ENCODE results near the gene NEK7. TPM values are rescaled to one million over a fixed set of nuclear protein-coding genes. Genes with fewer than 3 reads are reported as not detected.

The NEK7 gene
- total and polyA plus RNA-seq, 9 of the 15 experiments (the other 6 are each of a cell fraction or from before 2014, with no cell fraction given) = 8.5 to 37.3 (median 27.7) TPM

DNA sequence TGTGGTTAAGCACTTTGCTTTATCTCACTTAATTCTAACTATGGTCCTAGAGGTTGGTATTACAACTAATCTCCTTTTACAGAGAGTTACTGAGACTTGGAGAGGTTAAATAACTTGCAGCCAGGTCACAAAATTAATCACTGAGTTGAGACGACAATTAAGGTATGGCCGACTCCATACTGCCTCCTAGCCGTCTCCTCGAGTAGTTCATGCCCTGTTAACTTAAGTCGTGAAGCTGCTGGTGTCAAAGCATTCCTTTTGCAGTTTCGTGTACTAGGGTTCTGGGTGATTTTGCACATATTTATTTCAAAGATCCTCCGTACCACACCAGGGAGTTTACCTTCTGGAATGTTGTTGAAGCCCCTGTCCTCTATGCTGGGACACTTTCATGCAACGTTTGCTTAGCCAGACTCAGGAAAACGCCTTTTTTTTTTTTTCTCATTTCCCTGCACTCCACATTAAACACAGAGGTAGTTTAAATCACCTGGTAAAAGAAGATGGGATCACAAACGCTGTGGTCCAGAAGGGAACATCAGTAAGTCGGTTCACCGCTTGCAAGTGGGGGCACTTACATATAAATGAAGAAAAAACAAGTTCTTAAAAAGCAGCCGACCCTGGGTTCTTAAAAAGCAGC is 570 bp upstream of the NEK7 start (continued):
- TF ChIP-seq TARDBP (IDR thresholded peaks at IDR 0.05) (no peak), HIVEP1 (CRISPR knock-in tag; IDR thresholded peaks at IDR 0.05) (no peak), SRSF7 (optimal IDR thresholded peaks at IDR 0.05; ENCODE audit: low read depth, low read length) (no peak), ZNF57 (CRISPR knock-in tag; IDR thresholded peaks at IDR 0.05) (no peak), CBFB (CRISPR knock-in tag; IDR thresholded peaks at IDR 0.05) (no peak), TAF7 (tag; IDR thresholded peaks at IDR 0.05) (no peak), RBM17 (IDR thresholded peaks at IDR 0.05; ENCODE audit: borderline replicate concordance, low read depth, low read length) (no peak), KAT7 (CRISPR knock-in tag; IDR thresholded peaks at IDR 0.05; ENCODE audit: borderline replicate concordance) (0 out of 2 replicates have a peak, but pooled peaks have one; percentile 37), SLC30A9 (CRISPR knock-in tag; IDR thresholded peaks at IDR 0.05) (no peak), EP400 (IDR thresholded peaks at IDR 0.05) (peak; percentile 16; the same call in 1 of the 2 replicates), CHD1 (IDR thresholded peaks at IDR 0.05; ENCODE audit: low read length) (no peak), CBX3 (IDR thresholded peaks at IDR 0.05; ENCODE audit: borderline replicate concordance in 1 of 2, low read length in 2 of 2) (peak in 1 of 2 experiments; percentile 78; a peak in 2 of 3 replicates), CXXC5 (CRISPR knock-in tag; IDR thresholded peaks at IDR 0.05) (no peak), SMARCA4 (IDR thresholded peaks at IDR 0.05) (peak; percentile 48; the same call in 1 of the 2 replicates)
- TF ChIP-seq, protein P1, sequence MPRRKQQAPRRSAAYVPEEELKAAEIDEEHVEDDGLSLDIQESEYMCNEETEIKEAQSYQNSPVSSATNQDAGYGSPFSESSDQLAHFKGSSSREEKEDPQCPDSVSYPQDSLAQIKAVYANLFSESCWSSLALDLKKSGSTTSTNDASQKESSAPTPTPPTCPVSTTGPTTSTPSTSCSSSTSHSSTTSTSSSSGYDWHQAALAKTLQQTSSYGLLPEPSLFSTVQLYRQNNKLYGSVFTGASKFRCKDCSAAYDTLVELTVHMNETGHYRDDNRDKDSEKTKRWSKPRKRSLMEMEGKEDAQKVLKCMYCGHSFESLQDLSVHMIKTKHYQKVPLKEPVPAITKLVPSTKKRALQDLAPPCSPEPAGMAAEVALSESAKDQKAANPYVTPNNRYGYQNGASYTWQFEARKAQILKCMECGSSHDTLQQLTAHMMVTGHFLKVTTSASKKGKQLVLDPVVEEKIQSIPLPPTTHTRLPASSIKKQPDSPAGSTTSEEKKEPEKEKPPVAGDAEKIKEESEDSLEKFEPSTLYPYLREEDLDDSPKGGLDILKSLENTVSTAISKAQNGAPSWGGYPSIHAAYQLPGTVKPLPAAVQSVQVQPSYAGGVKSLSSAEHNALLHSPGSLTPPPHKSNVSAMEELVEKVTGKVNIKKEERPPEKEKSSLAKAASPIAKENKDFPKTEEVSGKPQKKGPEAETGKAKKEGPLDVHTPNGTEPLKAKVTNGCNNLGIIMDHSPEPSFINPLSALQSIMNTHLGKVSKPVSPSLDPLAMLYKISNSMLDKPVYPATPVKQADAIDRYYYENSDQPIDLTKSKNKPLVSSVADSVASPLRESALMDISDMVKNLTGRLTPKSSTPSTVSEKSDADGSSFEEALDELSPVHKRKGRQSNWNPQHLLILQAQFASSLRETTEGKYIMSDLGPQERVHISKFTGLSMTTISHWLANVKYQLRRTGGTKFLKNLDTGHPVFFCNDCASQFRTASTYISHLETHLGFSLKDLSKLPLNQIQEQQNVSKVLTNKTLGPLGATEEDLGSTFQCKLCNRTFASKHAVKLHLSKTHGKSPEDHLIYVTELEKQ (CRISPR knock-in tag; IDR thresholded peaks at IDR 0.05) = no peak
- TF ChIP-seq, protein P2, sequence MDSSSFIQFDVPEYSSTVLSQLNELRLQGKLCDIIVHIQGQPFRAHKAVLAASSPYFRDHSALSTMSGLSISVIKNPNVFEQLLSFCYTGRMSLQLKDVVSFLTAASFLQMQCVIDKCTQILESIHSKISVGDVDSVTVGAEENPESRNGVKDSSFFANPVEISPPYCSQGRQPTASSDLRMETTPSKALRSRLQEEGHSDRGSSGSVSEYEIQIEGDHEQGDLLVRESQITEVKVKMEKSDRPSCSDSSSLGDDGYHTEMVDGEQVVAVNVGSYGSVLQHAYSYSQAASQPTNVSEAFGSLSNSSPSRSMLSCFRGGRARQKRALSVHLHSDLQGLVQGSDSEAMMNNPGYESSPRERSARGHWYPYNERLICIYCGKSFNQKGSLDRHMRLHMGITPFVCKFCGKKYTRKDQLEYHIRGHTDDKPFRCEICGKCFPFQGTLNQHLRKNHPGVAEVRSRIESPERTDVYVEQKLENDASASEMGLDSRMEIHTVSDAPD (CRISPR knock-in tag; IDR thresholded peaks at IDR 0.05) = no peak
- TF ChIP-seq, protein P3, sequence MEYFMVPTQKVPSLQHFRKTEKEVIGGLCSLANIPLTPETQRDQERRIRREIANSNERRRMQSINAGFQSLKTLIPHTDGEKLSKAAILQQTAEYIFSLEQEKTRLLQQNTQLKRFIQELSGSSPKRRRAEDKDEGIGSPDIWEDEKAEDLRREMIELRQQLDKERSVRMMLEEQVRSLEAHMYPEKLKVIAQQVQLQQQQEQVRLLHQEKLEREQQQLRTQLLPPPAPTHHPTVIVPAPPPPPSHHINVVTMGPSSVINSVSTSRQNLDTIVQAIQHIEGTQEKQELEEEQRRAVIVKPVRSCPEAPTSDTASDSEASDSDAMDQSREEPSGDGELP (CRISPR knock-in tag; IDR thresholded peaks at IDR 0.05; ENCODE audit: borderline replicate concordance) = 0 out of 2 replicates have a peak, but pooled peaks have one; percentile 1
- TF ChIP-seq, protein P4, sequence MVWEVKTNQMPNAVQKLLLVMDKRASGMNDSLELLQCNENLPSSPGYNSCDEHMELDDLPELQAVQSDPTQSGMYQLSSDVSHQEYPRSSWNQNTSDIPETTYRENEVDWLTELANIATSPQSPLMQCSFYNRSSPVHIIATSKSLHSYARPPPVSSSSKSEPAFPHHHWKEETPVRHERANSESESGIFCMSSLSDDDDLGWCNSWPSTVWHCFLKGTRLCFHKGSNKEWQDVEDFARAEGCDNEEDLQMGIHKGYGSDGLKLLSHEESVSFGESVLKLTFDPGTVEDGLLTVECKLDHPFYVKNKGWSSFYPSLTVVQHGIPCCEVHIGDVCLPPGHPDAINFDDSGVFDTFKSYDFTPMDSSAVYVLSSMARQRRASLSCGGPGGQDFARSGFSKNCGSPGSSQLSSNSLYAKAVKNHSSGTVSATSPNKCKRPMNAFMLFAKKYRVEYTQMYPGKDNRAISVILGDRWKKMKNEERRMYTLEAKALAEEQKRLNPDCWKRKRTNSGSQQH (CRISPR knock-in tag; IDR thresholded peaks at IDR 0.05) = no peak
- TF ChIP-seq, protein P5, sequence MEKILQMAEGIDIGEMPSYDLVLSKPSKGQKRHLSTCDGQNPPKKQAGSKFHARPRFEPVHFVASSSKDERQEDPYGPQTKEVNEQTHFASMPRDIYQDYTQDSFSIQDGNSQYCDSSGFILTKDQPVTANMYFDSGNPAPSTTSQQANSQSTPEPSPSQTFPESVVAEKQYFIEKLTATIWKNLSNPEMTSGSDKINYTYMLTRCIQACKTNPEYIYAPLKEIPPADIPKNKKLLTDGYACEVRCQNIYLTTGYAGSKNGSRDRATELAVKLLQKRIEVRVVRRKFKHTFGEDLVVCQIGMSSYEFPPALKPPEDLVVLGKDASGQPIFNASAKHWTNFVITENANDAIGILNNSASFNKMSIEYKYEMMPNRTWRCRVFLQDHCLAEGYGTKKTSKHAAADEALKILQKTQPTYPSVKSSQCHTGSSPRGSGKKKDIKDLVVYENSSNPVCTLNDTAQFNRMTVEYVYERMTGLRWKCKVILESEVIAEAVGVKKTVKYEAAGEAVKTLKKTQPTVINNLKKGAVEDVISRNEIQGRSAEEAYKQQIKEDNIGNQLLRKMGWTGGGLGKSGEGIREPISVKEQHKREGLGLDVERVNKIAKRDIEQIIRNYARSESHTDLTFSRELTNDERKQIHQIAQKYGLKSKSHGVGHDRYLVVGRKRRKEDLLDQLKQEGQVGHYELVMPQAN (IDR thresholded peaks at IDR 0.05; ENCODE audit: borderline replicate concordance) = no peak
